ENCODE measurements around the gene UST.

DNA sequence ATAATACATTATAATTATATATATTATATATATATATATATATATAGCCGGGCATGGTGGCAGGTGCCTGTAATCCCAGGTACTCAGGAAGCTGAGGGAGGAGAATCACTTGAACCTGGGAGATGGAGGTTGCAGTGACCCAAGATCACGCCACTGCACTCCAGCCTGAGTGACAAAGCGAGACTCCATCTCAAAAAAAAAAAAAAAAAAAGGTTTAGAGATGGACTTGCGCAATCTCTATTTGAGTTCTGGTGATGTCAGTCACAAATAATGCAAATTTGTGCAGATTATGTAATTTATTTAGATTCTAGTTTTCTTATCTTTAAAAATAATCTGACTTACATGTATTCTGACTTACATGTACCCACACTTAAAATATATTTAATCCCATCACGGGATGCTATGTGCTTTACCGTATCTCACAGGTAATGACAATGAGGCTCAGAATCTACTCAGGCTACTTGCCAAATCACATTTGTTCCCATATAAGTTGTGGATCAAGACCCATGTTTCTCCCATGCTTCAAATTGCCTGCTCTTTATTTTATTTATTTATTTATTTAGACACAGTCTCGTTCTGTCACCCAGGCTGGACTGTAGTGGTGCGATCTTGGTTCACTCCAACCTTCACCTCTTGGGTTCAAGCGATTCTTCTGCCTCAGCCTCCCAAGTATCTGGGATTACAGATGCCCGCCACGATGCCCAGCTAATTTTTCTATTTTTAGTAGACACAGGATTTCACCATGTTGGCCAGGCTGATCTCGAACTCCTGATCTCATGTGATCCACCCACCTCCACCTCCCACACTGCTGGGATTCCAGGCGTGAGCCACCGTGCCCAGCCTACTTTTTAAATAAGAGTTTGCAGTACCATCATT, 7.6 kb upstream of the UST start:
- TF ChIP-seq EZH2 (IDR thresholded peaks at IDR 0.05; ENCODE audit: low read length, unreplicated experiment) (no peak), EZH2phosphoT487 (IDR thresholded peaks at IDR 0.05; ENCODE audit: borderline replicate concordance, low read length) (no peak)
- TF ChIP-seq, protein P1, sequence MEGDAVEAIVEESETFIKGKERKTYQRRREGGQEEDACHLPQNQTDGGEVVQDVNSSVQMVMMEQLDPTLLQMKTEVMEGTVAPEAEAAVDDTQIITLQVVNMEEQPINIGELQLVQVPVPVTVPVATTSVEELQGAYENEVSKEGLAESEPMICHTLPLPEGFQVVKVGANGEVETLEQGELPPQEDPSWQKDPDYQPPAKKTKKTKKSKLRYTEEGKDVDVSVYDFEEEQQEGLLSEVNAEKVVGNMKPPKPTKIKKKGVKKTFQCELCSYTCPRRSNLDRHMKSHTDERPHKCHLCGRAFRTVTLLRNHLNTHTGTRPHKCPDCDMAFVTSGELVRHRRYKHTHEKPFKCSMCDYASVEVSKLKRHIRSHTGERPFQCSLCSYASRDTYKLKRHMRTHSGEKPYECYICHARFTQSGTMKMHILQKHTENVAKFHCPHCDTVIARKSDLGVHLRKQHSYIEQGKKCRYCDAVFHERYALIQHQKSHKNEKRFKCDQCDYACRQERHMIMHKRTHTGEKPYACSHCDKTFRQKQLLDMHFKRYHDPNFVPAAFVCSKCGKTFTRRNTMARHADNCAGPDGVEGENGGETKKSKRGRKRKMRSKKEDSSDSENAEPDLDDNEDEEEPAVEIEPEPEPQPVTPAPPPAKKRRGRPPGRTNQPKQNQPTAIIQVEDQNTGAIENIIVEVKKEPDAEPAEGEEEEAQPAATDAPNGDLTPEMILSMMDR (conservative IDR thresholded peaks at IDR 0.05; ENCODE audit: low read depth, low read length), result no peak
